ENCODE measurements around the gene WNT3. TPM values are rescaled to one million over a fixed set of nuclear protein-coding genes. Genes with fewer than 3 reads are reported as not detected.

The WNT3 gene, protein sequence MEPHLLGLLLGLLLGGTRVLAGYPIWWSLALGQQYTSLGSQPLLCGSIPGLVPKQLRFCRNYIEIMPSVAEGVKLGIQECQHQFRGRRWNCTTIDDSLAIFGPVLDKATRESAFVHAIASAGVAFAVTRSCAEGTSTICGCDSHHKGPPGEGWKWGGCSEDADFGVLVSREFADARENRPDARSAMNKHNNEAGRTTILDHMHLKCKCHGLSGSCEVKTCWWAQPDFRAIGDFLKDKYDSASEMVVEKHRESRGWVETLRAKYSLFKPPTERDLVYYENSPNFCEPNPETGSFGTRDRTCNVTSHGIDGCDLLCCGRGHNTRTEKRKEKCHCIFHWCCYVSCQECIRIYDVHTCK
- total RNA-seq, result 1 to 10 TPM in 1 of 3 donors, under 1 TPM in 2; 0.07 to 1.4 (median 0.30) TPM
- 0.41 TPM for total RNA-seq (2013)

DNA sequence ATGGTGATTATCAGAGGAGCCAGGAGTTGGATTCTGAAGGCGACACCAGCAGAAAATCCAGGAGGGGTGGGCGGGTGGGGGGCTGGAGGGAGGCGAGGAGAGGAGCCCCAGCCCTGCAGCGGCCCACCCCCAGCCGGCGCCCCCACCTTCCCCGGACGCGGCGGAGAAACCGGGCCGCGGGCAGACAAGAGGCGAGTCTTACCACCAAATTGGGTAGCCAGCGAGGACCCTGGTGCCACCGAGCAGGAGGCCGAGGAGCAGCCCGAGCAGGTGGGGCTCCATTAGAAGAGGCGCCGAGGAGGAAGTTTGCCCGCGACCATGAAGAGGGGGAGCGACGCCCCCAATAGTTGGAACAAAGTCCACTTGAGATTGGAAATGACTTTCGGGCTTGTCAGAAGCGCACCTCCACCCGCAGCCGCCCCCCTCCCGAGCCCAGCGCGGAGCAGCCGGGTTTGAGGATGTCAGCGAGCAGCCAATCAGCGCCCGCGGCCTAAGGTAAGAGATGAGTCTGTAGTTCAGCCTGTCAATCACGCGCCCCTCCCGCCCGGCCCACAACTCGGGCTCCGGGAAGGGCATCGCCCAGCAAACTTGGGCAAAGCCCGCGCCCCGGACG lies at the start of gene WNT3:
Gene WNT3, minus strand, starts transcription at position 377 of the 613 bp plus-strand sequence. Its CDS starts 95 bp downstream, at position 282.
- Mint-ChIP-seq H3K27ac (no peak within 1 kb of the TSS), H3K27me3 (ENCODE audit: low read depth in 2 of 2) (peaks cover 60 to 66% of the 10 kb centered on the region in 2 donors), H3K4me1 (peaks cover 0 to 24% of the 10 kb centered on the region in 2 donors), H3K9me3 (no peaks in the 10 kb centered on the region), H3K4me3 (peak within 1 kb of the TSS; percentile 85), H3K36me3 (no peaks in the 10 kb centered on the region)
- no peaks in the 10 kb centered on the region for H3K9me3 ChIP-seq (ENCODE audit: control insufficient read depth, insufficient read depth, low read length)
- H3K36me3 ChIP-seq (ENCODE audit: control insufficient read depth, insufficient read depth, low read length), result no peaks in the 10 kb centered on the region
- H3K4me3 ChIP-seq (ENCODE audit: low read length), result peak within 1 kb of the TSS; percentile 33
- no peak within 1 kb of the TSS for H3K27ac ChIP-seq (ENCODE audit: low read length)
- TF ChIP-seq, protein P1, sequence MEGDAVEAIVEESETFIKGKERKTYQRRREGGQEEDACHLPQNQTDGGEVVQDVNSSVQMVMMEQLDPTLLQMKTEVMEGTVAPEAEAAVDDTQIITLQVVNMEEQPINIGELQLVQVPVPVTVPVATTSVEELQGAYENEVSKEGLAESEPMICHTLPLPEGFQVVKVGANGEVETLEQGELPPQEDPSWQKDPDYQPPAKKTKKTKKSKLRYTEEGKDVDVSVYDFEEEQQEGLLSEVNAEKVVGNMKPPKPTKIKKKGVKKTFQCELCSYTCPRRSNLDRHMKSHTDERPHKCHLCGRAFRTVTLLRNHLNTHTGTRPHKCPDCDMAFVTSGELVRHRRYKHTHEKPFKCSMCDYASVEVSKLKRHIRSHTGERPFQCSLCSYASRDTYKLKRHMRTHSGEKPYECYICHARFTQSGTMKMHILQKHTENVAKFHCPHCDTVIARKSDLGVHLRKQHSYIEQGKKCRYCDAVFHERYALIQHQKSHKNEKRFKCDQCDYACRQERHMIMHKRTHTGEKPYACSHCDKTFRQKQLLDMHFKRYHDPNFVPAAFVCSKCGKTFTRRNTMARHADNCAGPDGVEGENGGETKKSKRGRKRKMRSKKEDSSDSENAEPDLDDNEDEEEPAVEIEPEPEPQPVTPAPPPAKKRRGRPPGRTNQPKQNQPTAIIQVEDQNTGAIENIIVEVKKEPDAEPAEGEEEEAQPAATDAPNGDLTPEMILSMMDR (IDR thresholded peaks at IDR 0.05), result no peak
- DNase-seq, result peak in 1 of 2 donors; percentile 60
- intact Hi-C loops (cut with micrococcal nuclease), result no loop called here
- peaks cover 30% of the 10 kb centered on the region for H3K4me1 ChIP-seq (ENCODE audit: control insufficient read depth, insufficient read depth, low read length)
- H3K27me3 ChIP-seq (ENCODE audit: control insufficient read depth, insufficient read depth, low read length), result peaks cover 68% of the 10 kb centered on the region
- peak; percentile 19 to 68 (median 66) for ATAC-seq
- under 1% methylated on average over 45 of the region's 47 CpGs for WGBS (ENCODE audit: insufficient coverage)

DNA sequence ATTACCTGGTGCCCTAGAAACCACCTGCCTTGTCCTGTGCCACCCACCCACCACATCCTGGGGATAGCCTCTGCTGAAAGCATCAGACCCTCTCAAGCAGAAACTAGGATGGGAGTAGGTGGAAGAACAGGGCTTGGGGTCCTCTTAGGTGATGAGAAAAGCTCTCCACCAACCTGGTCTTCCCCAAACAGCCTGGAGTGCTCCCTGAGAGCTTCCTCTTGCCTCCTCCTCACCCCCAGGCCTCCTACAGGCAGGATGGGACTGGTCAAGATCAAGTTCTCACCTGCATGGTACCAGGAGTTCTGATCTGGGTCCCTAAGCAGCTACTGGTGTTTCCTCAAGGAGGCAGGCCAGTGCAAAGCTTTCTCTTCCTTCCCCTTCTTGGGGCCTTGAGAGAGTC lies 48.3 kb upstream of the WNT3 start:
- peaks cover 9 to 14% of the 10 kb centered on the region in 2 donors for H3K27me3 Mint-ChIP-seq (ENCODE audit: low read depth in 2 of 2)
- DNase-seq, result no peak
- Histone ChIP-seq H3K4me1 (ENCODE audit: control insufficient read depth, insufficient read depth, low read length) (peaks cover 8% of the 10 kb centered on the region), H3K36me3 (ENCODE audit: control insufficient read depth, insufficient read depth, low read length) (no peaks in the 10 kb centered on the region), H3K9me3 (ENCODE audit: control insufficient read depth, insufficient read depth, low read length) (no peaks in the 10 kb centered on the region), H3K27ac (ENCODE audit: low read length) (no peak overlapping the region), H3K27me3 (ENCODE audit: control insufficient read depth, insufficient read depth, low read length) (no peaks in the 10 kb centered on the region), H3K4me3 (ENCODE audit: low read length) (no peak overlapping the region)
- H3K4me3 Mint-ChIP-seq, result no peak overlapping the region
- intact Hi-C loops (cut with micrococcal nuclease), result no loop called here
- H3K27ac Mint-ChIP-seq, result no peak overlapping the region
- H3K9me3 Mint-ChIP-seq, result no peaks in the 10 kb centered on the region
- ATAC-seq, result no peak
- TF ChIP-seq, protein P1 (IDR thresholded peaks at IDR 0.05), result no peak
- no peaks in the 10 kb centered on the region for H3K36me3 Mint-ChIP-seq
- peaks cover 5 to 6% of the 10 kb centered on the region in 2 donors for H3K4me1 Mint-ChIP-seq

DNA sequence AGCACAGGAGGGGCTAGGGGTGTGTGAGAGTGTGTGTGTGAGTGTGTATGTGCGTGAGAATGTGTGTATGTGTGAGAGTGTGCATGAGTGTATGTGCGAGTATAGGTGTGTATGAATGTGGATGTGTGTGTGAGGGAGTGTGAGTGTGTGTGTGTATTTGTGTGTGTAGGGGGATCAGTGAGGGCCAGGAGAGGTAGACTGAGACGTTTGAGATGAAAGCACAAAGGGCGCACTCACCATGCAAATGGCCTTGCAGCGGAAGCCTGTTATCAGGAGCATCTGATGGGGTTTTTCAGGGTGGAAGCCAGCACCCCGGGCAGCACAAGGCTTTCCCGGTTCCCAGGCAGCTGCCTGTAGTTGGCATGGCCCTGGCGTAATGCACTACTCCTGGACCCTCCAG lies 47.8 kb upstream of the WNT3 start:
- Mint-ChIP-seq H3K4me1 (peaks cover 5 to 6% of the 10 kb centered on the region in 2 donors), H3K4me3 (no peak overlapping the region), H3K27me3 (ENCODE audit: low read depth in 2 of 2) (peaks cover 9 to 14% of the 10 kb centered on the region in 2 donors), H3K9me3 (no peaks in the 10 kb centered on the region), H3K27ac (no peak overlapping the region), H3K36me3 (no peaks in the 10 kb centered on the region)
- Histone ChIP-seq H3K4me1 (ENCODE audit: control insufficient read depth, insufficient read depth, low read length) (peaks cover 8% of the 10 kb centered on the region), H3K4me3 (ENCODE audit: low read length) (no peak overlapping the region), H3K9me3 (ENCODE audit: control insufficient read depth, insufficient read depth, low read length) (no peaks in the 10 kb centered on the region), H3K27ac (ENCODE audit: low read length) (no peak overlapping the region), H3K27me3 (ENCODE audit: control insufficient read depth, insufficient read depth, low read length) (no peaks in the 10 kb centered on the region), H3K36me3 (ENCODE audit: control insufficient read depth, insufficient read depth, low read length) (no peaks in the 10 kb centered on the region)
- 87% methylated on average over 8 of the region's 8 CpGs for WGBS (ENCODE audit: insufficient coverage)
- no peak for ATAC-seq
- no peak for DNase-seq
- TF ChIP-seq, protein P1 (IDR thresholded peaks at IDR 0.05), result no peak
- intact Hi-C loops (cut with micrococcal nuclease), result no loop called here

Data from natural killer cell (primary cell).